ENCODE results near the gene SPG7. TPM values are rescaled to one million over a fixed set of nuclear protein-coding genes. Genes with fewer than 3 reads are reported as not detected.

SPG7 gene
- total RNA-seq, 1 experiment from 2014 or later: 94.2 TPM

GRCh38 chr16:89510526-89510925 is 2.3 kb downstream of the SPG7 start:
- DNase-seq (ENCODE audit: extremely low read depth, low read depth): no peak

GRCh38 chr16:89511374-89511773 is 3.2 kb downstream of the SPG7 start:
- no peak for DNase-seq (ENCODE audit: extremely low read depth, low read depth)

GRCh38 chr16:89512453-89512852 is 4.2 kb downstream of the SPG7 start:
- no peak for DNase-seq (ENCODE audit: extremely low read depth, low read depth)

GRCh38 chr16:89517128-89517527 is 8.9 kb downstream of the SPG7 start:
- no peak for DNase-seq (ENCODE audit: extremely low read depth, low read depth)

GRCh38 chr16:89519881-89520280 is 11.7 kb downstream of the SPG7 start:
- DNase-seq (ENCODE audit: extremely low read depth, low read depth): no peak

- DNase-seq (ENCODE audit: extremely low read depth, low read depth): no peak
Measured at GRCh38 chr16:89522287-89522686, 14.1 kb downstream of the SPG7 start.

- no peak for DNase-seq (ENCODE audit: extremely low read depth, low read depth)
Measured at GRCh38 chr16:89523680-89524344, 15.6 kb downstream of the SPG7 start.

GRCh38 chr16:89525146-89525913 is 17.1 kb downstream of the SPG7 start:
- DNase-seq (ENCODE audit: extremely low read depth, low read depth): no peak

- DNase-seq (ENCODE audit: extremely low read depth, low read depth): no peak
Measured at GRCh38 chr16:89529097-89529496, 20.9 kb downstream of the SPG7 start.

- DNase-seq (ENCODE audit: extremely low read depth, low read depth): no peak
Measured at GRCh38 chr16:89530401-89531381, 22.5 kb downstream of the SPG7 start.

GRCh38 chr16:89531821-89532526 is 23.8 kb downstream of the SPG7 start:
- DNase-seq (ENCODE audit: extremely low read depth, low read depth): no peak

GRCh38 chr16:89534252-89534756 is 26.1 kb downstream of the SPG7 start:
- no peak for DNase-seq (ENCODE audit: extremely low read depth, low read depth)

- DNase-seq (ENCODE audit: extremely low read depth, low read depth): no peak
Measured at GRCh38 chr16:89536371-89536770, 28.2 kb downstream of the SPG7 start.

- no peak for DNase-seq (ENCODE audit: extremely low read depth, low read depth)
Measured at GRCh38 chr16:89536886-89537548, 28.8 kb downstream of the SPG7 start.

GRCh38 chr16:89537549-89537925 is 29.3 kb downstream of the SPG7 start:
- no peak for DNase-seq (ENCODE audit: extremely low read depth, low read depth)

GRCh38 chr16:89538286-89538685 is 30.1 kb downstream of the SPG7 start:
- DNase-seq (ENCODE audit: extremely low read depth, low read depth): no peak

- DNase-seq (ENCODE audit: extremely low read depth, low read depth): no peak
Measured at GRCh38 chr16:89540557-89540956, 32.4 kb downstream of the SPG7 start.

- DNase-seq (ENCODE audit: extremely low read depth, low read depth): no peak
Measured at GRCh38 chr16:89541792-89542191, 33.6 kb downstream of the SPG7 start.

GRCh38 chr16:89544113-89544512 is 35.9 kb downstream of the SPG7 start:
- no peak for DNase-seq (ENCODE audit: extremely low read depth, low read depth)

GRCh38 chr16:89544713-89545043 is 36.5 kb downstream of the SPG7 start:
- DNase-seq (ENCODE audit: extremely low read depth, low read depth): no peak
